ENCODE results near the gene OSBP2. TPM values are rescaled to one million over a fixed set of nuclear protein-coding genes. Genes with fewer than 3 reads are reported as not detected.

The OSBP2 gene
- total RNA-seq, 1 donor, result 6.2 TPM

DNA sequence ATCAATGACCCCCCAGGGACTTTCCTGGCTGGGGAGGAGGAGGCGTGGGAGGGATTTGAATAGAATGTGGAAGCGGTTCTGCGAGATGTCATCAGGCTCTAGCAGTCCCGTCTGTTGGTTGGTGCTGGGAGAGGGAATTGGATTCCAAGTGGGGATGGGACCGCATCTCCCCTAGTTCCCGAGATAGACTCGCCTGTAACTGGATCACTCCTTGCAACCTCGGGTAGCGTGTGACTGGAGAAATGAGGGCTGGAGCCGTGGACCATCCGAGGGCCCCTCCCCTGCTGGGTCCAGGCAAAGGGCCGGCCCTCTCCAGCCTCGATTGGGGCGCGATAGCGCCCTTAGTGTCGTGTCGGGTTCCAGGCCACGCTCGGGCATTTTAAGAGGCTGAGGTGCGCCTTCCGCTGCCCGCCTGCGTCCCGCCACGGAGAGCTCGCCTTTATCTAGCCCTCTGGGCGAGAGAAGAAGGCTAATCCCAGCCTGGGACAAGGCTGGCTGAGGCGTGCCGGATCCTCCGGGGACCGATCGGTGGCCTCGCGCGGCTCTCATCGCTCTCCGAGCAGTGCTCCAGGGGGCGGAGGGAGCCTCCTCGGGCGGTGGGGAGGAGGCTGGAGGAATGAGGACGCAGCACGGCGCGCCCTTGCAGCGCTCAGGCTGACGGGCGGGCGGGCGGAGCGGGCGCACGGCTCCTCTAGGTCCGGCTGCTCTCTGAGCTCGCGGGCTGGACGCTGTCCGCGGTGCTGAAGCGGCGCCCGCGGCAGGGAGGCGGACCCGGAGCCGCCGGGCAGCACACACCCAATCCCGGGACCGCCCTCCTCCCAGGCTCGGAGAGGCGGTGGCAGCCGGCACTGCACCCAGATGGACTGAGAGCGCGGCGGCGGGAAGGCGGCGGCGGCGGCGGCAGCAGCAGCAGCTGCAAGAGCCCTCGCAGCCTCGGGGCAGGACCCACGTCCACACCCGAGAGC lies 107.8 kb downstream of the OSBP2 start:
- peak; percentile 44 to 95 (median 91) for DNase-seq (ENCODE audit: low read depth in 2 of 3, low spot score in 2 of 3)

DNA sequence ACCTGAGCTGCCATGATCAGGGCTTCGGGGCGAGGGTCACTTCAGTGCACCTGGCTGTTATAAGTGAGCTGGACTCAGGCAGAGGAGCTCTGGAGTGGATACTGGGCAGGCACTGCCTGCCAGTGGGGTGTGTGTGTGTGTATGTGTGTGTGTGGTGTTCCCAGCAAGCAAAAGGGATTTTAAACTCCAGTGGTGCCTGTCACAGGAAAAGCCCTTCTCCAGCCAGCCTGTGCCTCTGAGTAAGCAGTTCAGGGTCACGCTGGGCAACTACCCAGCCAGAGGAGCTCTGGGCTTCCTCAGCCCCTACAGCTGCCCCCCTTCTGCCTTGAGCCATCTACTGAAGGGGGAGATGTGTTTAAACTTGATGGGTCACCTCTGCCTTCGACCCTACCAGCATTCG lies 109.0 kb downstream of the OSBP2 start:
- DNase-seq (ENCODE audit: low read depth in 2 of 3, low spot score in 2 of 3), result no peak

DNA sequence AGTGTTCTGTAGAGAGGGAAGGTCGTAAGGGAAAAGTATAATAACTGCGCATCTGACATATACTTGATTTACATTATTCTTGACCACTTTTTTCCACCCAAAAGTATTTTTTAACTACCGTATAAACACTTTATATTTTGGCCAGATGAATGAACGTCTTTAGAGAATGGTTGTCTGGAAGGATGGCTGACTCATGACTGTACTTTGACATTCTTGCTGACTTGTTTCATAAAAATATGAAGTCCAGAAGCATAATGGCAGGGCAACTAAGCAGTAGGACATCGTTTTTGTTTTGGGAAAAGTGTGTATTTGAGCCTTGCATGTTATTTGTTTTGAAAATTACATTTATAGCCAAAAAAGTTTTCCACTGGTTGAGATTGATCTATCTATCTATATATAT lies 110.0 kb downstream of the OSBP2 start:
- DNase-seq (ENCODE audit: low read depth in 2 of 3, low spot score in 2 of 3), result no peak

DNA sequence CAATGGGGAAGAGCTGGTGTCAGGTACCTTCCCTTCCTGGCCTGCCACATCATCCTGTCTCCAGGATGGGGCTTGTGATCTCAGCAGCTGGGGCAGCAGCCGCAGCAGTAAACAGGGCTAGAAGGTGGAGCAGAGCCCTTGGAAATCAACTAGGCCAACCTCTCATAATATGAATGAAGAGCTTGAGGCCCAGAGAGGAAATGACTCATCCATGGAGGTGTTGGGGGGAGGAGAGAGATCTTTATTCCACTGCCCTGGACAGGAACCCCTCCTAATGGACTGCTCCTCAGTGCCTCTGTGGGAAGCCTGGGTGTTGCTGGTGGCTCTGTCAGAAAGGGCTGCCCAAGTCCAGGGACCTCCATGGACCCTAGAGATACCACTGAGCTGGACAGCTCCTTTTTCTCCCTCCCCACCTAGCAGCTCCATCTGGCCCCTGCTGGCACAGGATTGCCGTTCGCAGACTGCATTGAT lies 111.8 kb downstream of the OSBP2 start:
- no peak for DNase-seq (ENCODE audit: low read depth in 2 of 3, low spot score in 2 of 3)

- DNase-seq (ENCODE audit: low read depth in 2 of 3, low spot score in 2 of 3), result no peak
These were observed 114.4 kb downstream of the OSBP2 start for GRCh38 chr22:30809086-30809485.

- peak in 1 of 3 donors; percentile 11 for DNase-seq (ENCODE audit: low read depth in 2 of 3, low spot score in 2 of 3)
These were observed 115.4 kb downstream of the OSBP2 start for GRCh38 chr22:30810105-30810504.

GRCh38 chr22:30813936-30814335 lies 119.3 kb downstream of the OSBP2 start:
- DNase-seq (ENCODE audit: low read depth in 2 of 3, low spot score in 2 of 3), result no peak

GRCh38 chr22:30816413-30816812 lies 121.7 kb downstream of the OSBP2 start:
- no peak for DNase-seq (ENCODE audit: low read depth in 2 of 3, low spot score in 2 of 3)

- no peak for DNase-seq (ENCODE audit: low read depth in 2 of 3, low spot score in 2 of 3)
These were observed 126.7 kb downstream of the OSBP2 start for GRCh38 chr22:30821381-30821780.

DNA sequence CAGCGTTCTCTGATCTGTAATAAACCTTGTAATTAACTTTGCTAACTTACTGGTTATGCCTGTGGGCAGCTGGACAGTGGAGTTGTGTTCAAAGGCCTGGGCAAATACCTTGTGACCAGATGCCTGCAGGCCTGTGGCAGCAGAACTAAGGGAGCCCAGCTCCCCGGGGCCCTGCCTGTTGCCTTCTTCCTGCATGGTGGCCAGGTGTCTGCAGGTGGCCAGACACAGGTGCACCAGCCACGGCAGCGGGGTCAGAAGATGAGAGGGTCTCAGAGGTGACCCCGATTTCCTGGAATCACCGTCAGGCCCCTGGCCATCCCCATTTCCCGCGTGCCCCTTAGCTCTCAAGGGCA lies 127.2 kb downstream of the OSBP2 start:
- DNase-seq (ENCODE audit: low read depth in 2 of 3, low spot score in 2 of 3), result no peak

DNA sequence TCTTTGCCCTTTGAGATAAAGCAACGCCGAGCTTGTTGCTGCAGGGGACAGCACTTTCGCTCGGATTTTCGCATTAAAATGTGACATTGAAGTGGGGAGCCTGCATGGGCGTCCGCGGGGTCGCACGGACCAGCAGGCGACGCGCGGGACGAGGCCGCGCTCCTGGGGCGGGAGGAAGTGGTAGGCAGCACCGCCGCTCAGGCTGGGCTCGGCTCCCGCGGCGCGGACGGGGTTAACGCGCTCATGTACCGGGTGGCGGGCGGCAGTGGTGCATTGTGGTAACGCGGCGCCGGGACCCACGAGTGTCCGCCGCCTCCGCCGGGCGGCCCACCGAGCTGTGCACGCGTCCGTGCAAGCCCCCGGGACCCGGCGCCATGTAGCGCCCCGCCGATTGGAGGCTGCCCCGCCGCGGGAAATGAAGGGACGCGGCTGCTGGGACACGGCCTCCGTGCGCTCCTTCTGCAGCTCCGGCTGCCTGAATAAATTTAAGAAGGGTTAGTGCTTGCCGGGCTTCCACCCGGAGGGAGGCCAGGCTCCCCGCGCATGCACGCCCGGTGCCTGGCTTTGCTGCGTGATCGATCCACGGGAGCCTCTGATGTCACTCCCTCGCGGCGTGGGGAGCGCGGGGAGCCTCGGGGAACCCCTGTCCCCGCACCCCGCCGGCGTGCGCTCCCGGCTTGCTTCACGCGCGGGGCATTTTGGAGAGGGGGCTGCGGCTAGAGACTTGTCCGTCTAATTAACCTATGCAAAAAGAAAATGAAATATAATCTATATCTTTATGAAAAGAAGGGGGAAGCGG lies 127.7 kb downstream of the OSBP2 start:
- DNase-seq (ENCODE audit: low read depth in 2 of 3, low spot score in 2 of 3), result peak in 1 of 3 donors; percentile 12

GRCh38 chr22:30823015-30823370 lies 128.3 kb downstream of the OSBP2 start:
- DNase-seq (ENCODE audit: low read depth in 2 of 3, low spot score in 2 of 3), result peak in 1 of 3 donors; percentile 34

GRCh38 chr22:30824096-30824495 lies 129.4 kb downstream of the OSBP2 start:
- DNase-seq (ENCODE audit: low read depth in 2 of 3, low spot score in 2 of 3), result no peak

GRCh38 chr22:30824711-30825110 lies 130.0 kb downstream of the OSBP2 start:
- DNase-seq (ENCODE audit: low read depth in 2 of 3, low spot score in 2 of 3), result no peak

GRCh38 chr22:30825711-30826505 lies 131.2 kb downstream of the OSBP2 start:
- no peak for DNase-seq (ENCODE audit: low read depth in 2 of 3, low spot score in 2 of 3)

GRCh38 chr22:30826670-30827355 lies 132.1 kb downstream of the OSBP2 start:
- DNase-seq (ENCODE audit: low read depth in 2 of 3, low spot score in 2 of 3), result no peak

- no peak for DNase-seq (ENCODE audit: low read depth in 2 of 3, low spot score in 2 of 3)
These were observed 133.0 kb downstream of the OSBP2 start for GRCh38 chr22:30827646-30828045.

GRCh38 chr22:30828187-30829155 lies 133.8 kb downstream of the OSBP2 start:
- no peak for DNase-seq (ENCODE audit: low read depth in 2 of 3, low spot score in 2 of 3)

- no peak for DNase-seq (ENCODE audit: low read depth in 2 of 3, low spot score in 2 of 3)
These were observed 135.4 kb downstream of the OSBP2 start for GRCh38 chr22:30829901-30830550.
